ENCODE results near the gene NUP37.
"Not testable (repeated sequence)": the region's sequence is repeated elsewhere in the genome, so short reads cannot be mapped to it uniquely, and the experiment has no call there.

The NUP37 gene

GRCh38 chr12:102119674-102120563 lies at the start of gene NUP37, which contains the start of gene PARPBP:
NUP37 (minus strand) TSS chr12:102120114; CDS start chr12:102118518, 1,596 bp downstream.
PARPBP (plus strand) TSS chr12:102120183; CDS start chr12:102123889, 3,706 bp downstream.
- TF ChIP-seq GATA1 (IDR thresholded peaks at IDR 0.05; ENCODE audit: low read depth, low read length) (no peak), POLR2A (IDR thresholded peaks at IDR 0.05; ENCODE audit: low read length) (peak; percentile 97)

GRCh38 chr12:102167821-102168604 lies 48.1 kb upstream of the NUP37 start:
- TF ChIP-seq GATA1 (IDR thresholded peaks at IDR 0.05; ENCODE audit: low read depth, low read length) (no peak), POLR2A (IDR thresholded peaks at IDR 0.05; ENCODE audit: low read length) (no peak)
- no peak for DNase-seq

More at GRCh38 chr12:102119674-102120563, at the start of gene NUP37, which contains the start of gene PARPBP:
- peak; percentile 95 to 96 for DNase-seq

- DNase-seq: no peak
- TF ChIP-seq POLR2A (IDR thresholded peaks at IDR 0.05; ENCODE audit: low read length): no peak
- no peak for TF ChIP-seq GATA1 (IDR thresholded peaks at IDR 0.05; ENCODE audit: low read depth, low read length)
Measured at GRCh38 chr12:102163383-102163782, 43.5 kb upstream of the NUP37 start.

- not testable (repeated sequence) for DNase-seq
Measured at GRCh38 chr12:102155206-102155605, 35.3 kb upstream of the NUP37 start.

- not testable (repeated sequence) for DNase-seq
Measured at GRCh38 chr12:102147062-102147587, 27.2 kb upstream of the NUP37 start.

GRCh38 chr12:102144221-102144620 lies 24.3 kb upstream of the NUP37 start:
- TF ChIP-seq GATA1 (IDR thresholded peaks at IDR 0.05; ENCODE audit: low read depth, low read length): no peak
- TF ChIP-seq POLR2A (IDR thresholded peaks at IDR 0.05; ENCODE audit: low read length): no peak
- DNase-seq: no peak

- not testable (repeated sequence) for DNase-seq
Measured at GRCh38 chr12:102142866-102143373, 23.0 kb upstream of the NUP37 start.

GRCh38 chr12:102137619-102138018 lies 17.7 kb upstream of the NUP37 start:
- not testable (repeated sequence) for DNase-seq

- DNase-seq: not testable (repeated sequence)
Measured at GRCh38 chr12:102131442-102131841, 11.5 kb upstream of the NUP37 start.

GRCh38 chr12:102130720-102131119 lies 10.8 kb upstream of the NUP37 start:
- not testable (repeated sequence) for DNase-seq

- DNase-seq: peak in 1 of 2 experiments; percentile 6
Measured at GRCh38 chr12:102121328-102121727, 1.4 kb upstream of the NUP37 start.

- DNase-seq: peak; percentile 60 to 66
- no peak for TF ChIP-seq GATA1 (IDR thresholded peaks at IDR 0.05; ENCODE audit: low read depth, low read length)
- TF ChIP-seq POLR2A (IDR thresholded peaks at IDR 0.05; ENCODE audit: low read length): no peak
Measured at GRCh38 chr12:102120886-102121285, 972 bp upstream of the NUP37 start.

GRCh38 chr12:102120564-102120873 lies 605 bp upstream of the NUP37 start:
- TF ChIP-seq GATA1 (IDR thresholded peaks at IDR 0.05; ENCODE audit: low read depth, low read length): no peak
- TF ChIP-seq POLR2A (IDR thresholded peaks at IDR 0.05; ENCODE audit: low read length): no peak
- no peak for DNase-seq

- no peak for DNase-seq
- no peak for TF ChIP-seq POLR2A (IDR thresholded peaks at IDR 0.05; ENCODE audit: low read length)
- no peak for TF ChIP-seq GATA1 (IDR thresholded peaks at IDR 0.05; ENCODE audit: low read depth, low read length)
Measured at GRCh38 chr12:102118874-102119273, 1.0 kb downstream of the NUP37 start.

GRCh38 chr12:102116392-102116791 lies 3.5 kb downstream of the NUP37 start:
- no peak for DNase-seq
- no peak for TF ChIP-seq GATA1 (IDR thresholded peaks at IDR 0.05; ENCODE audit: low read depth, low read length)
- no peak for TF ChIP-seq POLR2A (IDR thresholded peaks at IDR 0.05; ENCODE audit: low read length)

Data from erythroblast (primary cell).